Cardiac muscle cell (in vitro differentiated cells and primary cell): ENCODE results near the gene CELSR1. TPM values are rescaled to one million over a fixed set of nuclear protein-coding genes. Genes with fewer than 3 reads are reported as not detected.
"Not testable (repeated sequence)": the region's sequence is repeated elsewhere in the genome, so short reads cannot be mapped to it uniquely, and the experiment has no call there.

Source experiments
- DNase-seq, 2 donors: peaks; one replicate each; pipeline versions ENCODE4 v3.0.0 to v3.0.0-alpha.2; 2010 to 2017; ENCODE audit warnings: low read depth in 1 of 2, low spot score in 1 of 2
- H3K27ac ChIP-seq: fragments of 200-600 bp; sonication (generic); 2 replicates; pipeline ENCODE4 v1.5.1; 2016
- H3K27me3 ChIP-seq: fragments of 200-600 bp; sonication (generic); 2 replicates; pipeline ENCODE4 v1.6.0; 2016; ENCODE audit warnings: control low read depth
- H3K36me3 ChIP-seq: fragments of 200-600 bp; sonication (generic); 2 replicates; pipeline ENCODE4 v1.5.1; 2016; ENCODE audit warnings: control low read depth
- H3K4me1 ChIP-seq: fragments of 200-600 bp; sonication (generic); 2 replicates; pipeline ENCODE4 v1.8.1; 2017; ENCODE audit warnings: low read depth, mild to moderate bottlenecking, mixed run types
- H3K4me3 ChIP-seq: fragments of 200-600 bp; sonication (generic); 2 replicates; pipeline ENCODE4 v1.5.1; 2016; ENCODE audit warnings: mild to moderate bottlenecking
- H3K9me3 ChIP-seq: fragments of 200-600 bp; sonication (generic); 2 replicates; pipeline ENCODE4 v1.5.1; 2017; ENCODE audit warnings: low read depth, mild to moderate bottlenecking, control low read depth
- polyA plus RNA-seq: library from polyadenylated mRNA; unstranded; fragments of >200 nt; fragmentation: Nextera tagmentation; extraction: Ambion mirVana; gene quantifications from 2 replicates; pipeline ENCODE4 v1.2.1, GENCODE V29; 2016
- total RNA-seq: library from RNA; depleted of rRNA; stranded (reverse); fragments of >200 nt; gene quantifications from 2 replicates; pipeline ENCODE4 v1.2.3, GENCODE V29; 2016
- TF ChIP-seq, protein P1 (sequence below): IDR thresholded peaks from 2 replicates; pipeline ENCODE4 v1.5.1; 2012; ENCODE audit warnings: low read depth, mild to moderate bottlenecking, low read length

The CELSR1 gene
- total and polyA plus RNA-seq, 2 experiments from 2014 or later: 9.0 to 37.4 TPM

- DNase-seq: no peak
- H3K4me1 ChIP-seq: no peaks in the 10 kb centered on the region
- H3K27ac ChIP-seq: no peak overlapping the region
- TF ChIP-seq, protein P1, sequence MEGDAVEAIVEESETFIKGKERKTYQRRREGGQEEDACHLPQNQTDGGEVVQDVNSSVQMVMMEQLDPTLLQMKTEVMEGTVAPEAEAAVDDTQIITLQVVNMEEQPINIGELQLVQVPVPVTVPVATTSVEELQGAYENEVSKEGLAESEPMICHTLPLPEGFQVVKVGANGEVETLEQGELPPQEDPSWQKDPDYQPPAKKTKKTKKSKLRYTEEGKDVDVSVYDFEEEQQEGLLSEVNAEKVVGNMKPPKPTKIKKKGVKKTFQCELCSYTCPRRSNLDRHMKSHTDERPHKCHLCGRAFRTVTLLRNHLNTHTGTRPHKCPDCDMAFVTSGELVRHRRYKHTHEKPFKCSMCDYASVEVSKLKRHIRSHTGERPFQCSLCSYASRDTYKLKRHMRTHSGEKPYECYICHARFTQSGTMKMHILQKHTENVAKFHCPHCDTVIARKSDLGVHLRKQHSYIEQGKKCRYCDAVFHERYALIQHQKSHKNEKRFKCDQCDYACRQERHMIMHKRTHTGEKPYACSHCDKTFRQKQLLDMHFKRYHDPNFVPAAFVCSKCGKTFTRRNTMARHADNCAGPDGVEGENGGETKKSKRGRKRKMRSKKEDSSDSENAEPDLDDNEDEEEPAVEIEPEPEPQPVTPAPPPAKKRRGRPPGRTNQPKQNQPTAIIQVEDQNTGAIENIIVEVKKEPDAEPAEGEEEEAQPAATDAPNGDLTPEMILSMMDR: no peak
- no peaks in the 10 kb centered on the region for H3K9me3 ChIP-seq
- no peak overlapping the region for H3K4me3 ChIP-seq
- H3K27me3 ChIP-seq: no peaks in the 10 kb centered on the region
- H3K36me3 ChIP-seq: no peaks in the 10 kb centered on the region
Measured at GRCh38 chr22:46407748-46408147, 129.7 kb downstream of the CELSR1 start.

DNA sequence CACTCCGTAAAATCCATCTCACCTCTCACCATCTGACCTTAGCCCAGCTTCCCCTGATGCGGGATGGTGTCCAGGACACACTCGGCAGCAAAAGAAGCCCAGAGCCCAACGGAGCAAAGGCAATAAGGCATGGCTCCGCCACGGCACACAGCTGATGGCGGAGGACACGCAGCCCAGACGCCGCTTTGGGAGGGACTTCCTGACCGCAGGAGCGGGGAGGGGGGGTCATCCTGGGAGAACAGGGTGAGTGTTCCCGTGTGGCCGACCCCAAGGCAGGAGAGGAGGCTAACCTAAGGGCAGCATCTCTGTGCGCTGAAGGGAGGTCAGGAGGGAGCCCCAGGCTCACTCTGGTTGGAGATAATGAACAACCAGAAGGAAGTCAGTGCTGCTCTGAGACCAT lies 130.6 kb downstream of the CELSR1 start:
- H3K27me3 ChIP-seq: no peaks in the 10 kb centered on the region
- H3K4me1 ChIP-seq: no peaks in the 10 kb centered on the region
- no peak overlapping the region for H3K4me3 ChIP-seq

DNA sequence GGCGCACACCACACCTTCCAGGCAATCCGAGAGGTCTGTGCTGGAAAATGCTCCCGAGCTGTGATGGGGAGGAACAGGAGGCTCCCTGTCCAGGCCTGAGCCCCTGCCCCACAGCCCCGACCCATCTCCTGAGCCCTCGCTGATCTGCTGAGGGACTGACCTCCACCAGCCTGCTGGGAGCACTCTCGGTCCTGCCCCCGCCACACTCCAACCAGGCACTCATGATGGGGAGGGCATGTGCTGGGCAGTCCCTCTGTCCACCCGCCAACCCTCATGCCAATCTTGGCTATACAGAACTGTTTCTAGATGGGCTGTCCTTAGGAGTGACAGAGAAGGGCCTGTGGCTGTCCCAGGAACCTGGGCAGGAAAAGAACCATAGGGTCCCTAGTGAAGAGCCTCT lies 131.1 kb downstream of the CELSR1 start:
- DNase-seq: no peak
- Histone ChIP-seq H3K36me3 (no peaks in the 10 kb centered on the region), H3K9me3 (no peaks in the 10 kb centered on the region), H3K4me3 (no peak overlapping the region), H3K27ac (no peak overlapping the region), H3K27me3 (no peaks in the 10 kb centered on the region), H3K4me1 (no peaks in the 10 kb centered on the region)
- TF ChIP-seq, protein P1: no peak

More for the DNA sequence above, 130.6 kb downstream of the CELSR1 start:
- H3K36me3 ChIP-seq: no peaks in the 10 kb centered on the region
- TF ChIP-seq, protein P1: no peak
- H3K9me3 ChIP-seq: no peaks in the 10 kb centered on the region
- no peak overlapping the region for H3K27ac ChIP-seq
- no peak for DNase-seq

- Histone ChIP-seq H3K4me3 (no peak overlapping the region), H3K9me3 (no peaks in the 10 kb centered on the region), H3K36me3 (no peaks in the 10 kb centered on the region), H3K4me1 (no peaks in the 10 kb centered on the region), H3K27ac (no peak overlapping the region), H3K27me3 (no peaks in the 10 kb centered on the region)
- DNase-seq: no peak
- TF ChIP-seq, protein P1: no peak
Measured at GRCh38 chr22:46405901-46406300, 131.5 kb downstream of the CELSR1 start.

DNA sequence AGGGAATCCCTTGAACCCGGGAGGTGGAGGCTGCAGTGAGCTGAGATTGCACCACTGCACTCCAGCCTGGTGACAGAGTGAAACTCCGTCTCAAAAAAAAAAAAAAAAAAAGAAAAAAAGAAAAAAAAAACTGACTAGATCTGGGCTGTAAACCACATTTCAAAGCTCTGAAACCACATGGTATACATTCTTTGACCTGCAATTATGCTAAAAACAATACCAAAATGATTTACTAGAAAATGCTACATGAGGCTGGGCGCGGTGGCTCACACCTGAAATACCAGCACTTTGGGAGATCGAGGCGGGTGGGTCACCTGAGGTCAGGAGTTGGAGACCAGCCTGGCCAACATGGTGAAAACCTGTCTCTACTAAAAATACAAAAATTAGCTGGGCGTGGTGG lies 133.5 kb downstream of the CELSR1 start:
- H3K4me1 ChIP-seq, DNase-seq, H3K9me3 ChIP-seq, H3K4me3 ChIP-seq, H3K27ac ChIP-seq, H3K27me3 ChIP-seq, H3K36me3 ChIP-seq: not testable (repeated sequence)

DNA sequence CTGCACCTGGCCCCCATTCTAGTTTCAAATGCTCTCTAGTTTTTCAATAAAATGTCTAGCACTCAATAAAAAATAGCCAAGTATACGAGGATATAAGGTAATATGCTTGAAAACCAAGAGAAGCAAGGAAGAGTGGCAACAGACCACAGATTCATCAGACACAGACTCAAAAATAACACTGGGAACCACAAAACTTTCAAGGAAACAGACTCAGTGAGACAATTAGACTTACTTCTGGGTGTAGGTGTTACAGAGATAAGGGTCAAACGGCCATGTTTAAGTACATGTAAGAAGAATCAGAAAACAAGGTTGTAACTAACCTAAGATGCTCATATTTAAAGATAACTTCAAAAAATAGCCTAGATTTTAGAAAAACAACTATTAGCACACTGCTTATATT lies 134.9 kb downstream of the CELSR1 start:
- no peak for DNase-seq
- Histone ChIP-seq H3K4me3 (no peak overlapping the region), H3K36me3 (no peaks in the 10 kb centered on the region), H3K27me3 (no peaks in the 10 kb centered on the region), H3K4me1 (no peaks in the 10 kb centered on the region), H3K27ac (no peak overlapping the region), H3K9me3 (no peaks in the 10 kb centered on the region)
- TF ChIP-seq, protein P1: no peak
